Liver (tissue), 9 donors: ENCODE measurements around the gene HDAC5. TPM values are rescaled to one million over a fixed set of nuclear protein-coding genes. Genes with fewer than 3 reads are reported as not detected.

Experiments
- DNase-seq: peaks from one replicate; pipeline ENCODE4 v3.0.0-alpha.2; 2017; ENCODE audit warnings: low spot score
- H3K27ac ChIP-seq, 2 donors: one replicate each; pipeline ENCODE4 v1.7.0; 2013; ENCODE audit warnings: inconsistent platforms in 2 of 2, low read length in 2 of 2, control low read depth in 1 of 2, low read depth in 1 of 2, mild to moderate bottlenecking in 1 of 2
- H3K27me3 ChIP-seq, 4 donors: one replicate each; pipeline versions ENCODE4 v1.6.1 to v1.7.0; 2013; ENCODE audit warnings: low read length in 3 of 4, inconsistent platforms in 1 of 4, mild to moderate bottlenecking in 1 of 4, moderate library complexity in 1 of 4; ENCODE audit not compliant: control insufficient read depth in 4 of 4, insufficient read depth in 4 of 4
- H3K36me3 ChIP-seq, 4 donors: one replicate each; pipeline versions ENCODE4 v1.6.1 to v1.7.0; 2013; ENCODE audit warnings: low read length in 3 of 4, mild to moderate bottlenecking in 3 of 4, low read depth in 1 of 4, moderate library complexity in 1 of 4; ENCODE audit not compliant: control insufficient read depth in 4 of 4, insufficient read depth in 3 of 4
- H3K4me1 ChIP-seq, 4 donors: one replicate each; pipeline versions ENCODE4 v1.6.1 to v1.7.0; 2013; ENCODE audit warnings: low read length in 3 of 4, mild to moderate bottlenecking in 3 of 4, moderate library complexity in 1 of 4; ENCODE audit not compliant: control insufficient read depth in 4 of 4, insufficient read depth in 4 of 4
- H3K4me3 ChIP-seq, 3 donors: one replicate each; pipeline versions ENCODE4 v1.6.1 to v1.7.0; 2013; ENCODE audit warnings: low read length in 3 of 3, control low read depth in 1 of 3, low read depth in 1 of 3, mild to moderate bottlenecking in 1 of 3
- H3K9ac ChIP-seq, 2 donors: one replicate each; pipeline ENCODE4 v1.7.0; 2013; ENCODE audit warnings: low read length in 2 of 2, mild to moderate bottlenecking in 2 of 2, moderate library complexity in 2 of 2, control low read depth in 1 of 2, low read depth in 1 of 2
- H3K9me3 ChIP-seq, 4 donors: one replicate each; pipeline versions ENCODE4 v1.6.1 to v1.7.0; 2013; ENCODE audit warnings: low read length in 3 of 4; ENCODE audit not compliant: control insufficient read depth in 4 of 4
- ATF3 ChIP-seq: IDR thresholded peaks from 2 replicates; pipeline ENCODE4 v1.6.1; 2016; ENCODE audit warnings: antibody characterized with exemption
- CTCF ChIP-seq: fragments of 150-350 bp; IDR thresholded peaks from 2 replicates; pipeline ENCODE4 v1.5.1; 2017; ENCODE audit warnings: improper control_type of control experiment, low read depth, low read length; ENCODE audit not compliant: missing input control
- EGR1 ChIP-seq, 2 donors: IDR thresholded peaks; 2 replicates each; pipeline ENCODE4 v1.6.1; 2016 to 2018; ENCODE audit warnings: antibody characterized with exemption in 2 of 2, low read depth in 2 of 2
- FOXA1 ChIP-seq: IDR thresholded peaks from 2 replicates; pipeline ENCODE4 v1.6.1; 2016; ENCODE audit warnings: antibody characterized with exemption
- FOXA2 ChIP-seq: IDR thresholded peaks from 2 replicates; pipeline ENCODE4 v1.6.1; 2016; ENCODE audit warnings: antibody characterized with exemption
- GABPA ChIP-seq, 2 donors: IDR thresholded peaks in 1 of 2; conservative IDR thresholded peaks in 1 of 2; 2 replicates each; pipeline ENCODE4 v1.6.1; 2016; ENCODE audit warnings: antibody characterized with exemption in 2 of 2, mild to moderate bottlenecking in 1 of 2, moderate library complexity in 1 of 2
- HNF4A ChIP-seq, 2 donors: conservative IDR thresholded peaks; 2 replicates each; pipeline ENCODE4 v1.6.1; 2016; ENCODE audit warnings: antibody characterized with exemption in 2 of 2, mild to moderate bottlenecking in 2 of 2
- HNF4G ChIP-seq: IDR thresholded peaks from 2 replicates; pipeline ENCODE4 v1.6.1; 2016; ENCODE audit warnings: antibody characterized with exemption
- JUND ChIP-seq, 2 donors: IDR thresholded peaks; 2 replicates each; pipeline ENCODE4 v1.6.1; 2016; ENCODE audit warnings: antibody characterized with exemption in 2 of 2
- MAX ChIP-seq: IDR thresholded peaks from 2 replicates; pipeline ENCODE4 v1.6.1; 2016; ENCODE audit warnings: antibody characterized with exemption
- NR2F2 ChIP-seq: IDR thresholded peaks from 2 replicates; pipeline ENCODE4 v1.6.1; 2016; ENCODE audit warnings: antibody characterized with exemption
- RAD21 ChIP-seq, 2 donors: IDR thresholded peaks; 2 replicates each; pipeline ENCODE4 v1.6.1; 2016; ENCODE audit warnings: antibody characterized with exemption in 2 of 2, mild to moderate bottlenecking in 2 of 2
- SP1 ChIP-seq: IDR thresholded peaks from 2 replicates; pipeline ENCODE4 v1.6.1; 2018; ENCODE audit warnings: antibody characterized with exemption, mild to moderate bottlenecking
- TAF1 ChIP-seq: conservative IDR thresholded peaks from 2 replicates; pipeline ENCODE4 v1.6.1; 2016; ENCODE audit warnings: antibody characterized with exemption, mild to moderate bottlenecking
- YY1 ChIP-seq: IDR thresholded peaks from 2 replicates; pipeline ENCODE4 v1.6.1; 2016; ENCODE audit warnings: antibody characterized with exemption, mild to moderate bottlenecking
- WGBS: extraction: QIAGEN DNeasy Blood & Tissue Kit; methylation state at CpG from one replicate; pipeline ENCODE4 v1.1.7; 2013; 5-methylcytosine and 5-hydroxymethylcytosine counted together
- polyA plus RNA-seq, 2 donors: library from polyadenylated mRNA; stranded (reverse) in 1 of 2; unstranded in 1 of 2; fragments of 200-250 nt in 1 of 2; fragments of >200 nt in 1 of 2; fragmentation: Nextera tagmentation in 1 of 2; extraction: Ambion mirVana in 1 of 2; gene quantifications; one replicate each; pipeline versions ENCODE4 v1.2.1 to v1.2.3, GENCODE V29; 2013 to 2015
- total RNA-seq, 2 donors: library from RNA; depleted of rRNA; stranded (reverse); fragments of >200 nt; gene quantifications; one replicate each; pipeline ENCODE4 v1.2.3, GENCODE V29; 2014
- TF ChIP-seq, protein P1 (sequence below): IDR thresholded peaks from 2 replicates; pipeline ENCODE4 v1.6.1; 2016; ENCODE audit warnings: antibody characterized with exemption, mild to moderate bottlenecking
- TF ChIP-seq, protein P2 (sequence below): IDR thresholded peaks from 2 replicates; pipeline ENCODE4 v1.6.1; 2016; ENCODE audit warnings: antibody characterized with exemption
- donor health status: healthy.
- donor health status: healthy.
- donor health status: healthy.
- donor health status: healthy.
- donor health status: healthy.

The HDAC5 gene
- total and polyA plus RNA-seq, 4 donors, result 5.8 to 20.3 (median 14.4) TPM

- Histone ChIP-seq H3K4me3 (peak overlapping the region; percentile 65 to 93 (median 83)), H3K9me3 (no peaks in the 10 kb centered on the region), H3K27ac (peak overlapping the region; percentile 82 to 94), H3K4me1 (peaks cover 6 to 17% (median 11%) of the 10 kb centered on the region in 4 donors), H3K36me3 (no peaks in the 10 kb centered on the region), H3K27me3 (no peaks in the 10 kb centered on the region), H3K9ac (peak overlapping the region; percentile 61 to 81)
- TF ChIP-seq HNF4G (no peak), FOXA2 (no peak), MAX (no peak), FOXA1 (no peak), HNF4A (conservative IDR thresholded peaks at IDR 0.05) (no peak), GABPA (IDR thresholded peaks at IDR 0.05 in 1 of 2, conservative IDR thresholded peaks at IDR 0.05 in 1 of 2) (no peak), TAF1 (no peak), YY1 (no peak), JUND (IDR thresholded peaks at IDR 0.05) (no peak), RAD21 (IDR thresholded peaks at IDR 0.05) (no peak), EGR1 (IDR thresholded peaks at IDR 0.05; ENCODE audit: low read depth in 2 of 2) (no peak), SP1 (no peak)
- no peak for DNase-seq
- WGBS, result 4% methylated on average over 8 of the region's 8 CpGs
These were observed 637 bp upstream of the HDAC5 start for GRCh38 chr17:44124118-44124438.

DNA sequence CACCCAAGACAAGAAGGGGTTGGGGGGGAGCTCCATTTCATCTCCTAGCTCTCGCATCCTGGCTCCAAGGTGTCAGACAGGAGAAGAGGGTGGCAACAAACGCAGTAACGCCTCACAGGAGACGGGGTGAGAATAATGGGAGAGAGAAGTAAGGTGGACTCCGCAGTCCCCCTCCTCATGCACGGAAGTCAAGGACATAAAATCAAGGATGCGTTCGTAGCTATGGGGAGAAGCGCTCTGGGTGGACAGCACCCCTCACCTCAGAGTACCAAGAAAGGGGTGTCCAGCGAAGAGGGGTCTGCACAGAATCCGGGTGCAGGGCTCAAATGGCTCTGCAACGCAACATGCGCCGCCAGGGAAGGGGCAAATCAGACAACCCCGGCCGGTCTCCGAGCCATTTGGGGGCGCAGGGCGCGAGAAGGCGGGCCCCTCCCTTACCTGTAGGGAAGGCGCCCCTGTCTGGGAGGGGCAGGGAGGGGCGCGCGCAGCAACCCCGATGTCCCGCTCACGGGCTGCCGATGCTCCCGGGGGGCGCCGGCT, 555 bp downstream of the HDAC5 start:
- Histone ChIP-seq H3K4me1 (peaks cover 6 to 17% (median 11%) of the 10 kb centered on the region in 4 donors), H3K4me3 (peak overlapping the region; percentile 59 to 93 (median 80)), H3K9me3 (no peaks in the 10 kb centered on the region), H3K27ac (peak overlapping the region; percentile 82 to 94), H3K9ac (peak overlapping the region; percentile 61 to 79), H3K36me3 (no peaks in the 10 kb centered on the region), H3K27me3 (no peaks in the 10 kb centered on the region)
- DNase-seq, result no peak
- TF ChIP-seq HNF4G, result no peak
- no peak for TF ChIP-seq FOXA2
- no peak for TF ChIP-seq FOXA1
- TF ChIP-seq CTCF, result no peak
- no peak for TF ChIP-seq HNF4A (conservative IDR thresholded peaks at IDR 0.05)
- TF ChIP-seq NR2F2, result no peak
- no peak for TF ChIP-seq GABPA (IDR thresholded peaks at IDR 0.05 in 1 of 2, conservative IDR thresholded peaks at IDR 0.05 in 1 of 2)
- no peak for TF ChIP-seq JUND (IDR thresholded peaks at IDR 0.05)
- TF ChIP-seq, protein P1, sequence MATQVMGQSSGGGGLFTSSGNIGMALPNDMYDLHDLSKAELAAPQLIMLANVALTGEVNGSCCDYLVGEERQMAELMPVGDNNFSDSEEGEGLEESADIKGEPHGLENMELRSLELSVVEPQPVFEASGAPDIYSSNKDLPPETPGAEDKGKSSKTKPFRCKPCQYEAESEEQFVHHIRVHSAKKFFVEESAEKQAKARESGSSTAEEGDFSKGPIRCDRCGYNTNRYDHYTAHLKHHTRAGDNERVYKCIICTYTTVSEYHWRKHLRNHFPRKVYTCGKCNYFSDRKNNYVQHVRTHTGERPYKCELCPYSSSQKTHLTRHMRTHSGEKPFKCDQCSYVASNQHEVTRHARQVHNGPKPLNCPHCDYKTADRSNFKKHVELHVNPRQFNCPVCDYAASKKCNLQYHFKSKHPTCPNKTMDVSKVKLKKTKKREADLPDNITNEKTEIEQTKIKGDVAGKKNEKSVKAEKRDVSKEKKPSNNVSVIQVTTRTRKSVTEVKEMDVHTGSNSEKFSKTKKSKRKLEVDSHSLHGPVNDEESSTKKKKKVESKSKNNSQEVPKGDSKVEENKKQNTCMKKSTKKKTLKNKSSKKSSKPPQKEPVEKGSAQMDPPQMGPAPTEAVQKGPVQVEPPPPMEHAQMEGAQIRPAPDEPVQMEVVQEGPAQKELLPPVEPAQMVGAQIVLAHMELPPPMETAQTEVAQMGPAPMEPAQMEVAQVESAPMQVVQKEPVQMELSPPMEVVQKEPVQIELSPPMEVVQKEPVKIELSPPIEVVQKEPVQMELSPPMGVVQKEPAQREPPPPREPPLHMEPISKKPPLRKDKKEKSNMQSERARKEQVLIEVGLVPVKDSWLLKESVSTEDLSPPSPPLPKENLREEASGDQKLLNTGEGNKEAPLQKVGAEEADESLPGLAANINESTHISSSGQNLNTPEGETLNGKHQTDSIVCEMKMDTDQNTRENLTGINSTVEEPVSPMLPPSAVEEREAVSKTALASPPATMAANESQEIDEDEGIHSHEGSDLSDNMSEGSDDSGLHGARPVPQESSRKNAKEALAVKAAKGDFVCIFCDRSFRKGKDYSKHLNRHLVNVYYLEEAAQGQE, result no peak
- TF ChIP-seq TAF1, result no peak
- TF ChIP-seq, protein P2, sequence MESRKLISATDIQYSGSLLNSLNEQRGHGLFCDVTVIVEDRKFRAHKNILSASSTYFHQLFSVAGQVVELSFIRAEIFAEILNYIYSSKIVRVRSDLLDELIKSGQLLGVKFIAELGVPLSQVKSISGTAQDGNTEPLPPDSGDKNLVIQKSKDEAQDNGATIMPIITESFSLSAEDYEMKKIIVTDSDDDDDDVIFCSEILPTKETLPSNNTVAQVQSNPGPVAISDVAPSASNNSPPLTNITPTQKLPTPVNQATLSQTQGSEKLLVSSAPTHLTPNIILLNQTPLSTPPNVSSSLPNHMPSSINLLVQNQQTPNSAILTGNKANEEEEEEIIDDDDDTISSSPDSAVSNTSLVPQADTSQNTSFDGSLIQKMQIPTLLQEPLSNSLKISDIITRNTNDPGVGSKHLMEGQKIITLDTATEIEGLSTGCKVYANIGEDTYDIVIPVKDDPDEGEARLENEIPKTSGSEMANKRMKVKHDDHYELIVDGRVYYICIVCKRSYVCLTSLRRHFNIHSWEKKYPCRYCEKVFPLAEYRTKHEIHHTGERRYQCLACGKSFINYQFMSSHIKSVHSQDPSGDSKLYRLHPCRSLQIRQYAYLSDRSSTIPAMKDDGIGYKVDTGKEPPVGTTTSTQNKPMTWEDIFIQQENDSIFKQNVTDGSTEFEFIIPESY, result no peak
- no peak for TF ChIP-seq MAX
- no peak for TF ChIP-seq SP1
- no peak for TF ChIP-seq ATF3
- 7% methylated on average over 32 of the region's 32 CpGs for WGBS
